Glutamatergic neuron (in vitro differentiated cells): ENCODE measurements around the gene FZD2. TPM values are rescaled to one million over a fixed set of nuclear protein-coding genes. Genes with fewer than 3 reads are reported as not detected.

Experiments used
- DNase-seq: peaks from one replicate; pipeline ENCODE4 v3.0.0; 2022
- H3K27ac Mint-ChIP-seq: one replicate; pipeline ENCODE4 v1.8.0; 2020; ENCODE audit warnings: mild to moderate bottlenecking, mixed read lengths, inconsistent platforms; ENCODE audit not compliant: unreplicated experiment
- H3K27me3 Mint-ChIP-seq: one replicate; pipeline ENCODE4 v1.8.0; 2020; ENCODE audit warnings: mild to moderate bottlenecking, moderate library complexity, mixed read lengths, inconsistent platforms; ENCODE audit not compliant: unreplicated experiment
- H3K36me3 Mint-ChIP-seq: one replicate; pipeline ENCODE4 v1.8.0; 2020; ENCODE audit warnings: mild to moderate bottlenecking, mixed read lengths, inconsistent platforms; ENCODE audit not compliant: unreplicated experiment
- H3K4me1 Mint-ChIP-seq: one replicate; pipeline ENCODE4 v1.8.0; 2020; ENCODE audit warnings: mild to moderate bottlenecking, low read depth, mixed read lengths, inconsistent platforms; ENCODE audit not compliant: unreplicated experiment
- H3K4me3 Mint-ChIP-seq: one replicate; pipeline ENCODE4 v1.8.0; 2020; ENCODE audit warnings: mild to moderate bottlenecking, mixed read lengths, inconsistent platforms; ENCODE audit not compliant: unreplicated experiment
- H3K9me3 Mint-ChIP-seq: one replicate; pipeline ENCODE4 v1.8.0; 2020; ENCODE audit warnings: mild to moderate bottlenecking, moderate library complexity, mixed read lengths, inconsistent platforms; ENCODE audit not compliant: unreplicated experiment
- total RNA-seq: library from RNA; stranded (reverse); fragmentation: NEBNext Ultra II Directional; extraction: Animal tissue kit (Norgen Biotek cat#: 25700); gene quantifications from one replicate; pipeline ENCODE4 v1.2.1, GENCODE V29; 2021; ENCODE audit not compliant: unreplicated experiment
- TF ChIP-seq, protein P1 (sequence below): fragments of 200-600 bp; sonication (generic); IDR thresholded peaks from one replicate; pipeline ENCODE4 v1.5.0; 2021; ENCODE audit not compliant: partially characterized antibody, unreplicated experiment

FZD2 gene
- total RNA-seq, 1 donor from 2014 or later: 1.3 TPM

DNA sequence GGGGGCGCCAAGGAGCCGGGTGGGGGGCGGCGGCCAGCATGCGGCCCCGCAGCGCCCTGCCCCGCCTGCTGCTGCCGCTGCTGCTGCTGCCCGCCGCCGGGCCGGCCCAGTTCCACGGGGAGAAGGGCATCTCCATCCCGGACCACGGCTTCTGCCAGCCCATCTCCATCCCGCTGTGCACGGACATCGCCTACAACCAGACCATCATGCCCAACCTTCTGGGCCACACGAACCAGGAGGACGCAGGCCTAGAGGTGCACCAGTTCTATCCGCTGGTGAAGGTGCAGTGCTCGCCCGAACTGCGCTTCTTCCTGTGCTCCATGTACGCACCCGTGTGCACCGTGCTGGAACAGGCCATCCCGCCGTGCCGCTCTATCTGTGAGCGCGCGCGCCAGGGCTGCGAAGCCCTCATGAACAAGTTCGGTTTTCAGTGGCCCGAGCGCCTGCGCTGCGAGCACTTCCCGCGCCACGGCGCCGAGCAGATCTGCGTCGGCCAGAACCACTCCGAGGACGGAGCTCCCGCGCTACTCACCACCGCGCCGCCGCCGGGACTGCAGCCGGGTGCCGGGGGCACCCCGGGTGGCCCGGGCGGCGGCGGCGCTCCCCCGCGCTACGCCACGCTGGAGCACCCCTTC is 484 bp downstream of the FZD2 start:
- DNase-seq: peak; percentile 56
- peak overlapping the region; percentile 89 for H3K4me3 Mint-ChIP-seq
- TF ChIP-seq, protein P1, sequence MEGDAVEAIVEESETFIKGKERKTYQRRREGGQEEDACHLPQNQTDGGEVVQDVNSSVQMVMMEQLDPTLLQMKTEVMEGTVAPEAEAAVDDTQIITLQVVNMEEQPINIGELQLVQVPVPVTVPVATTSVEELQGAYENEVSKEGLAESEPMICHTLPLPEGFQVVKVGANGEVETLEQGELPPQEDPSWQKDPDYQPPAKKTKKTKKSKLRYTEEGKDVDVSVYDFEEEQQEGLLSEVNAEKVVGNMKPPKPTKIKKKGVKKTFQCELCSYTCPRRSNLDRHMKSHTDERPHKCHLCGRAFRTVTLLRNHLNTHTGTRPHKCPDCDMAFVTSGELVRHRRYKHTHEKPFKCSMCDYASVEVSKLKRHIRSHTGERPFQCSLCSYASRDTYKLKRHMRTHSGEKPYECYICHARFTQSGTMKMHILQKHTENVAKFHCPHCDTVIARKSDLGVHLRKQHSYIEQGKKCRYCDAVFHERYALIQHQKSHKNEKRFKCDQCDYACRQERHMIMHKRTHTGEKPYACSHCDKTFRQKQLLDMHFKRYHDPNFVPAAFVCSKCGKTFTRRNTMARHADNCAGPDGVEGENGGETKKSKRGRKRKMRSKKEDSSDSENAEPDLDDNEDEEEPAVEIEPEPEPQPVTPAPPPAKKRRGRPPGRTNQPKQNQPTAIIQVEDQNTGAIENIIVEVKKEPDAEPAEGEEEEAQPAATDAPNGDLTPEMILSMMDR: no peak
- no peaks in the 10 kb centered on the region for H3K36me3 Mint-ChIP-seq
- H3K4me1 Mint-ChIP-seq: peaks cover 10% of the 10 kb centered on the region
- peaks cover 29% of the 10 kb centered on the region for H3K27me3 Mint-ChIP-seq
- H3K9me3 Mint-ChIP-seq: peaks cover 16% of the 10 kb centered on the region
- no peak overlapping the region for H3K27ac Mint-ChIP-seq

DNA sequence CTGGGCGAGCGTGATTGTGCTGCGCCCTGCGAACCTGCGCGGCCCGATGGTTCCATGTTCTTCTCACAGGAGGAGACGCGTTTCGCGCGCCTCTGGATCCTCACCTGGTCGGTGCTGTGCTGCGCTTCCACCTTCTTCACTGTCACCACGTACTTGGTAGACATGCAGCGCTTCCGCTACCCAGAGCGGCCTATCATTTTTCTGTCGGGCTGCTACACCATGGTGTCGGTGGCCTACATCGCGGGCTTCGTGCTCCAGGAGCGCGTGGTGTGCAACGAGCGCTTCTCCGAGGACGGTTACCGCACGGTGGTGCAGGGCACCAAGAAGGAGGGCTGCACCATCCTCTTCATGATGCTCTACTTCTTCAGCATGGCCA is 1.0 kb downstream of the FZD2 start:
- DNase-seq: no peak
- peaks cover 10% of the 10 kb centered on the region for H3K4me1 Mint-ChIP-seq
- H3K4me3 Mint-ChIP-seq: peak overlapping the region; percentile 87

DNA sequence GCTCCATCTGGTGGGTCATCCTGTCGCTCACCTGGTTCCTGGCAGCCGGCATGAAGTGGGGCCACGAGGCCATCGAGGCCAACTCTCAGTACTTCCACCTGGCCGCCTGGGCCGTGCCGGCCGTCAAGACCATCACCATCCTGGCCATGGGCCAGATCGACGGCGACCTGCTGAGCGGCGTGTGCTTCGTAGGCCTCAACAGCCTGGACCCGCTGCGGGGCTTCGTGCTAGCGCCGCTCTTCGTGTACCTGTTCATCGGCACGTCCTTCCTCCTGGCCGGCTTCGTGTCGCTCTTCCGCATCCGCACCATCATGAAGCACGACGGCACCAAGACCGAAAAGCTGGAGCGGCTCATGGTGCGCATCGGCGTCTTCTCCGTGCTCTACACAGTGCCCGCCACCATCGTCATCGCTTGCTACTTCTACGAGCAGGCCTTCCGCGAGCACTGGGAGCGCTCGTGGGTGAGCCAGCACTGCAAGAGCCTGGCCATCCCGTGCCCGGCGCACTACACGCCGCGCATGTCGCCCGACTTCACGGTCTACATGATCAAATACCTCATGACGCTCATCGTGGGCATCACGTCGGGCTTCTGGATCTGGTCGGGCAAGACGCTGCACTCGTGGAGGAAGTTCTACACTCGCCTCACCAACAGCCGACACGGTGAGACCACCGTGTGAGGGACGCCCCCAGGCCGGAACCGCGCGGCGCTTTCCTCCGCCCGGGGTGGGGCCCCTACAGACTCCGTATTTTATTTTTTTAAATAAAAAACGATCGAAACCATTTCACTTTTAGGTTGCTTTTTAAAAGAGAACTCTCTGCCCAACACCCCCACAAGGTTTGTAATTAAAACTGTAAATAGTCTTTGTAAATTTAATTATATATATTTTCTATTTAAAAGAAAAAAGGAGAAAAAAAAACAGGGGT is 1.7 kb downstream of the FZD2 start:
- TF ChIP-seq, protein P1: no peak
- Mint-ChIP-seq H3K36me3 (no peaks in the 10 kb centered on the region), H3K27ac (no peak overlapping the region), H3K4me1 (peaks cover 10% of the 10 kb centered on the region), H3K4me3 (peak overlapping the region; percentile 87), H3K27me3 (peaks cover 29% of the 10 kb centered on the region), H3K9me3 (peaks cover 16% of the 10 kb centered on the region)
- no peak for DNase-seq

More for the DNA sequence above, 1.0 kb downstream of the FZD2 start:
- H3K27ac Mint-ChIP-seq: no peak overlapping the region
- TF ChIP-seq, protein P1: no peak
- H3K36me3 Mint-ChIP-seq: no peaks in the 10 kb centered on the region
- H3K27me3 Mint-ChIP-seq: peaks cover 29% of the 10 kb centered on the region
- peaks cover 16% of the 10 kb centered on the region for H3K9me3 Mint-ChIP-seq

DNA sequence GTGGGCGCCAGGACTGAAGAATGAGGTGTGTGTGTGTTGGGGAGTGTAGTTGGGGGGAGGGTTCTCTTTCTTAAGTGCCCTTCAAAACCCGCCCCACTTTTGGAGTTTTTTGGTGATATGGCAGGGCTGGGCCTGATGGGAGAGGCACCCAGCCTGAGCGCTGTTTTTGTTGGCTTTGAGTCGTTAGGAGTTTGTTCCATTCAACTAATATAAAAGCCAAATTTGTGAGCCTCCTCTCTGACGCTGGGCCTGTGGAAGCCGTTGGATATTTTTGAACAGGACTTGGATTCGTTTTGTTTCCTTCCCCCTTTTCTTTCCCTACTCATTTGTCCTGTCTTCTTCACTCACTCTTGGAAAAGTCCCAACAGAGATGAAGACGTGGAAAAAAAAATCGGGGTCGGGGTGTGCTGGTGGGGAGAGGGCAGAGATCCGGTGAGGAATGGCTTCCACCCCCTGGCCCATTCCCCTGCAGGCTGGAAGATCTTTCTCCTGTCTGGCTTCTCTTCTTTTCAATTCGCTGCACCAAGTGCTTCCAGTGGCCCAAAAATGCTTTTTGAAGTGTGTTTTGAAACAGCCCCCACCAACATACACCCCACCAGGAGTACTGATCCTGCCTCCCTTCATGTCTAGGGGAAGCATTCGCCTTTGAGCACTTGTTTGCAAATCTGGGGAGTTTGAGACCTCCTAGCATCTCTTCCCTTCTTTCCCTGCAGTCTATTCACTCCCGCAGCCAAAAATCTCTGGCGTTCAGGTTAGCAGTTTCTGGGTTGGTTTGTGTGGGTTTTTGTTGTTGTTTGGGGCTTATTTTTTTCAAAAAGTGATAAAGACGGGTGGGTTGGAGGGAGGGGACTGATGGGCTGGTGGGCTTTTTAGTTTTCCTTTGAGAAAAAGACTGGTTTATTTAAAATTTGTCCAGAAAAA is 2.6 kb downstream of the FZD2 start:
- TF ChIP-seq, protein P1: no peak

More for the DNA sequence above, 2.6 kb downstream of the FZD2 start:
- Mint-ChIP-seq H3K9me3 (peaks cover 16% of the 10 kb centered on the region), H3K27me3 (peaks cover 29% of the 10 kb centered on the region), H3K4me1 (peaks cover 10% of the 10 kb centered on the region), H3K27ac (no peak overlapping the region), H3K36me3 (no peaks in the 10 kb centered on the region), H3K4me3 (no peak overlapping the region)
- no peak for DNase-seq
